ENCODE data around the gene CDK19. TPM values are rescaled to one million over a fixed set of nuclear protein-coding genes. Genes with fewer than 3 reads are reported as not detected.
A peak's percentile ranks its signal among the peaks of the same experiment; 100 is the strongest.

CDK19 gene
- total and polyA plus RNA-seq, 2 donors (not counting 1 experiment from before 2014, with no cell fraction given), result 11.2 to 11.3 TPM

GRCh38 chr6:110786271-110786670 lies 29.0 kb downstream of the CDK19 start:
- Histone ChIP-seq H3K9me3 (ENCODE audit: control insufficient read depth, insufficient read depth, low read depth, low read length) (no peaks in the 10 kb centered on the region), H3K27me3 (ENCODE audit: control insufficient read depth, insufficient read depth, low read length) (no peaks in the 10 kb centered on the region), H3K36me3 (ENCODE audit: control insufficient read depth, insufficient read depth, low read length) (no peaks in the 10 kb centered on the region), H3K27ac (ENCODE audit: insufficient read depth, low read length) (no peak overlapping the region), H4K20me1 (ENCODE audit: control insufficient read depth, extremely low read depth, insufficient read depth, low read length) (no peaks in the 10 kb centered on the region), H2AFZ (ENCODE audit: low read length) (no peak overlapping the region), H3K79me2 (ENCODE audit: control insufficient read depth, insufficient read depth, low read length) (no peaks in the 10 kb centered on the region), H3K9ac (ENCODE audit: insufficient read depth, low read length) (no peak overlapping the region), H3K4me1 (ENCODE audit: control insufficient read depth, extremely low read depth, insufficient read depth, low read length) (no peaks in the 10 kb centered on the region), H3K4me2 (ENCODE audit: extremely low read depth, insufficient read depth, low read length) (no peak overlapping the region), H3K4me3 (replicated peaks in 1 of 4; ENCODE audit: control extremely low read depth in 1 of 4, insufficient read depth in 1 of 4, low read depth in 3 of 4, low read length in 4 of 4) (no peak overlapping the region)
- no peak for DNase-seq (ENCODE audit: low read depth in 2 of 2)
- TF ChIP-seq CTCF (conservative IDR thresholded peaks at IDR 0.05 in 1 of 2, IDR thresholded peaks at IDR 0.05 in 1 of 2; ENCODE audit: low read depth in 1 of 2, low read length in 2 of 2), result no peak
- TF ChIP-seq EZH2 (IDR thresholded peaks at IDR 0.05; ENCODE audit: low read length, missing control alignments), result no peak

GRCh38 chr6:110784610-110784979 lies 30.7 kb downstream of the CDK19 start:
- Histone ChIP-seq H3K4me3 (replicated peaks in 1 of 4; ENCODE audit: control extremely low read depth in 1 of 4, insufficient read depth in 1 of 4, low read depth in 3 of 4, low read length in 4 of 4) (no peak overlapping the region), H3K4me1 (ENCODE audit: control insufficient read depth, extremely low read depth, insufficient read depth, low read length) (no peaks in the 10 kb centered on the region), H2AFZ (ENCODE audit: low read length) (no peak overlapping the region), H3K9ac (ENCODE audit: insufficient read depth, low read length) (no peak overlapping the region), H3K79me2 (ENCODE audit: control insufficient read depth, insufficient read depth, low read length) (no peaks in the 10 kb centered on the region), H4K20me1 (ENCODE audit: control insufficient read depth, extremely low read depth, insufficient read depth, low read length) (no peaks in the 10 kb centered on the region), H3K4me2 (ENCODE audit: extremely low read depth, insufficient read depth, low read length) (no peak overlapping the region), H3K27me3 (ENCODE audit: control insufficient read depth, insufficient read depth, low read length) (no peaks in the 10 kb centered on the region), H3K9me3 (ENCODE audit: control insufficient read depth, insufficient read depth, low read depth, low read length) (no peaks in the 10 kb centered on the region), H3K36me3 (ENCODE audit: control insufficient read depth, insufficient read depth, low read length) (no peaks in the 10 kb centered on the region), H3K27ac (ENCODE audit: insufficient read depth, low read length) (no peak overlapping the region)
- DNase-seq (ENCODE audit: low read depth in 2 of 2), result no peak
- TF ChIP-seq CTCF (conservative IDR thresholded peaks at IDR 0.05 in 1 of 2, IDR thresholded peaks at IDR 0.05 in 1 of 2; ENCODE audit: low read depth in 1 of 2, low read length in 2 of 2) (no peak), EZH2 (IDR thresholded peaks at IDR 0.05; ENCODE audit: low read length, missing control alignments) (no peak)

- Histone ChIP-seq H3K27ac (ENCODE audit: insufficient read depth, low read length) (no peak overlapping the region), H3K4me1 (ENCODE audit: control insufficient read depth, extremely low read depth, insufficient read depth, low read length) (no peaks in the 10 kb centered on the region), H2AFZ (ENCODE audit: low read length) (no peak overlapping the region), H3K4me3 (replicated peaks in 1 of 4; ENCODE audit: control extremely low read depth in 1 of 4, insufficient read depth in 1 of 4, low read depth in 3 of 4, low read length in 4 of 4) (no peak overlapping the region), H3K27me3 (ENCODE audit: control insufficient read depth, insufficient read depth, low read length) (no peaks in the 10 kb centered on the region), H3K79me2 (ENCODE audit: control insufficient read depth, insufficient read depth, low read length) (no peaks in the 10 kb centered on the region), H4K20me1 (ENCODE audit: control insufficient read depth, extremely low read depth, insufficient read depth, low read length) (no peaks in the 10 kb centered on the region), H3K4me2 (ENCODE audit: extremely low read depth, insufficient read depth, low read length) (no peak overlapping the region), H3K9me3 (ENCODE audit: control insufficient read depth, insufficient read depth, low read depth, low read length) (no peaks in the 10 kb centered on the region), H3K36me3 (ENCODE audit: control insufficient read depth, insufficient read depth, low read length) (no peaks in the 10 kb centered on the region), H3K9ac (ENCODE audit: insufficient read depth, low read length) (no peak overlapping the region)
- DNase-seq (ENCODE audit: low read depth in 2 of 2), result peak in 1 of 2 donors; percentile 7
- no peak for TF ChIP-seq EZH2 (IDR thresholded peaks at IDR 0.05; ENCODE audit: low read length, missing control alignments)
- no peak for TF ChIP-seq CTCF (conservative IDR thresholded peaks at IDR 0.05 in 1 of 2, IDR thresholded peaks at IDR 0.05 in 1 of 2; ENCODE audit: low read depth in 1 of 2, low read length in 2 of 2)
These were observed 33.6 kb downstream of the CDK19 start for GRCh38 chr6:110781522-110782214.
